Superior temporal gyrus (tissue), 1 donor: ENCODE data around the gene ARPC5L.
"Not testable (repeated sequence)": the region's sequence is repeated elsewhere in the genome, so short reads cannot be mapped to it uniquely, and the experiment has no call there.

ENCODE experiments used
- DNase-seq: peaks from one replicate; pipeline ENCODE4 v3.0.0-alpha.2; 2016; ENCODE audit errors: extremely low spot score

ARPC5L gene

DNA sequence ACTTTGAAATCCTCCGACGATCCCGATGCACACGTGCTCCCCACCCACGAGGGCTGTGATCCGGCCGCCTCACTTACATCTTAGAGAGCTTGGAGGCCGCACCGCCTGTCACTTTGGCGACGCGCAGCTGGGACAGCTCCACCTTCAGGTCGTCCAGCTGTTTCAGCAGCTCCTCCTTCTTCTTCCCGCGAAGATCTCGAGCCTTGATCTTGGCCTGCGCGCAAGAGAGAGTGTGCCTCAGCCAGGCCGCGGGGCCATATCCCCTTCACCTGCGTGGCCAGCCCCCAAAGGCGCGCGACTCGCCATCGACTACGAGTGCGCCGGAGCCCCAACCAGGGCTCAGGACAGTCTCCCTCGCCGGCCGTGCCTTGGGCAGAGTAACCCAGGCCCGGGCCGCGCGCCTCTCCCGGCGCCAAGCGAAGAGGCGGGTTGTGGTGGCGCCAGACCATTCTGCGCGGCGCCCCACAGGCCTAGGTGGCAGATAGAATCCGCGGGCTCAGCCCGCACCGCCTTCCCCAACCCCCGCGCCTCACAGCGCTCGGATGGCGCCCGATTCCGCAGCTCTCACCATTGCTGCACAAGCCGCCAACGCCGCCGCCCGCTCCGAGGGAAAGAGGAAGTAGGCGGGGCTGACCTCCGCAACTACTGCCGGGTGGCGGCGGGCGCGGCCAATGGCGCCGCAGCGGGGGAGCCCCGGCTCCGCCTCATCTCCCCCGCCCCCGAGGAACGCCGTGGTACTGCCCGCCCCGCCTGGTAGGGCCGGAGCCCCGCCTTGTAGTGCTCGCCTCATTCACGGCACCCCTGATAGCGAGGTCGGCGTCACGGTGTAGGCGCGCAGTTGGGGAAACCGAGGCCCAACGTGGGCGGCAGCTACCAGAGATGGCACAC lies at the start of gene ARPC5L, which contains the start of gene RPL35:
Gene ARPC5L (plus strand): TSS at position 789 of the 888 bp plus-strand sequence. CDS start 7,161 bp downstream, outside the sequence.
Gene RPL35 (minus strand): TSS at position 616 of the 888 bp plus-strand sequence. CDS start 45 bp downstream, at position 571.
- peak; percentile 93 for DNase-seq

DNA sequence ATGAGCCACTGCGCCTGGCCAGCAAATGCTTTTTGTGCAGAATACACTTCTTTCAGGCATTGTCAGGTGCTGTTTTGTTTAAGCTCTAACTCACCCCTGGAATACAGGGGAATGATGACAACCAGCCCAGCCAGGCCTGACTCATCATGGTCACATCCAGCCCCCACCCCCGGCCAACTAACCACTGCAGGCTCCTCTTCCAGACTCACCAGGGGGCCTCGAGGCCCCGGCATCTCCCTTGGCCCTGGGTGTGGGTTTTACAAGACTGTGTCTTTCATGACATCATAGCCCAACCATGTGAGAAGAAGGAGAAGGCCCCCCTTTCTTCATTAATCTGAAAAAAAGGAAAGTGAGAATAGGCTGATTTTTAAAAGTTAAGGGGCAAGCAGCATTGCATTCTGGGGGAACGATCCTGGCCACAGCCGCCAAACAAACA lies 49.5 kb upstream of the ARPC5L start:
- no peak for DNase-seq

DNA sequence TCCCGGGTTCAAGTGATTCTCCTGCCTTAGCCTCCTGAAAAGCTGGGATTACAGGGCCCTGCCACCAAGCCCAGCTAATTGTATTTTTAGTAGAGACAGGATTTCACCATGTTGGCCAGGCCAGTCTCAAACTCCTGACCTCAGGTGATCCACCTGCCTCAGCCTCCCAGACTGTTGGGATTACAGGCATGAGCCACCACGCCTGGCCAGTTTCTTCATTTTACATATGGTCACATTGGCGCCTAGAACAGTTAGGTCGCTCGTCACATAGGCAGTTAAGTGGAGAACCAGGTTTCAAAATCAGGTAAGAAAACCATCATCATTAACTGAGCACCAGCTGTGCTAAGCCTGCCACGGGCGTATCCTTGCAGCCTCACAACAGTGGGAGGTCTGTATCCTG lies 48.9 kb upstream of the ARPC5L start:
- DNase-seq, result no peak

DNA sequence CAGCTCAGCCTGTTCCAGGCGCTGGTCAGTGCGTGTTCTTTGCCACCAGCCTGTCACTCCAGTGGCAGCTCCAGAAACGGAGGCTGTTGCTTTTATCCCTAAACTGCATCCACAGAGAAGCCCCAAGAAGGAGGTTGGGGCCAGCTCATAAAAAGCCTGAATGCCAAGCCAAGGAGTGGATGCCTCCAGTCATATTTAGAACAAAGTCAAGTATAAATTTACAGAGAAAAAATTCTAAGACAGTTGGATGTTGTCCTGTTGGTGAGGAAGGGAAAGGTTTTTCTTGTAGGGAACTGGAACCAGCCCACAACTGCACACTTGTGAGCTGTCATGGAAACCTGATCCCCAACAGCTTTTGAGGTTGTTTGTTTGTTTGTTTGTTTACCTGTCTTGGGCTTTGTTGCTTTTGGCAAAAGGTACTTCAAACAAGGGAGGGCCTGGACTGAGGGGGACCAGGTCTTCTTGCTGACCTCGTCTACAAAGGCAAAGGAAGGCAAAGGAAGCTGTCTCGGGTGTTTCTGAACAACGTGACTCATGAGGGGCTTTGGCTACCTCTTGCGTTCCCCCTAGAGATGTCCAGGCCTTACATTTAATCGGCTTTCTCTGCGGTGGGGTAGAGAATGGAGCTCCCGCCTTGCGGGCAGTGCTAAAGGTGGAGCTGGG lies 48.3 kb upstream of the ARPC5L start:
- no peak for DNase-seq

DNA sequence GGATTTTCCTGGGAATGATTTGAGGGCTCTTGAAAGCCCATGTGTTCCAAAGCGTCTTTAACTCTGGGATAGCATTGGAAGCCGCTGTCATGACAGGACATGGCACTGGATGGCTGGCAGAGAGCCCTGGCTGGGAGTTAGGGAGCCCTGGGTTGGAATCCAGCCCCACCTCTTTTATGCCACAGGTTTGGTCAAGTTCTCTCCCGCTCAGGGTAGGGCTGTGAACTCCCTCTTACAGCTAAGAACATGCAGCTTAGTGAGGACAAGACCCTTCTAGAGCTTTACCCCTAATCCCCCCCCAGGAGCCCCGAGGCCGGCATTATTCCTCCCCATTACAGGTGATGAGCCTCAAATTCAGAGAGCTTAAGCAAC lies 47.8 kb upstream of the ARPC5L start:
- no peak for DNase-seq

DNA sequence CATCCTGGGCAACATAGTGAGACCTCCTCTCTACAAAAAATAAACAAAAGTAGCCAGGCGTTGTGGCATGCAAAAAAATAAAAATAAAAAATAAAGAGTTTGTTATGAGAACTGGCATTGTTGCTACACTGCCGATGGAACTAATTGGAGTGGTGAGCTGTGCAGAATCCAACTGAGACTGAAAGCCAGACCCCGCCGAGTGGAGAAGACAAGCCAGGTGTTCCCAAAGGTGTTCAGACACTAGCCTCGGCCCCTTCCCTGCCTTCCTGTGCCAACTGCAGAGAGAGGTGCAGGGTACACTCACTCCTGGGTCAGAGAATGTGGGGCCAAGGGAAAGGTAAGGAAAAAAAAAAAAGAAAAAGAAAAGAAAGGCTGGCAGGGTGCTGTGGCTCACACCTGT lies 46.3 kb upstream of the ARPC5L start:
- DNase-seq, result no peak

DNA sequence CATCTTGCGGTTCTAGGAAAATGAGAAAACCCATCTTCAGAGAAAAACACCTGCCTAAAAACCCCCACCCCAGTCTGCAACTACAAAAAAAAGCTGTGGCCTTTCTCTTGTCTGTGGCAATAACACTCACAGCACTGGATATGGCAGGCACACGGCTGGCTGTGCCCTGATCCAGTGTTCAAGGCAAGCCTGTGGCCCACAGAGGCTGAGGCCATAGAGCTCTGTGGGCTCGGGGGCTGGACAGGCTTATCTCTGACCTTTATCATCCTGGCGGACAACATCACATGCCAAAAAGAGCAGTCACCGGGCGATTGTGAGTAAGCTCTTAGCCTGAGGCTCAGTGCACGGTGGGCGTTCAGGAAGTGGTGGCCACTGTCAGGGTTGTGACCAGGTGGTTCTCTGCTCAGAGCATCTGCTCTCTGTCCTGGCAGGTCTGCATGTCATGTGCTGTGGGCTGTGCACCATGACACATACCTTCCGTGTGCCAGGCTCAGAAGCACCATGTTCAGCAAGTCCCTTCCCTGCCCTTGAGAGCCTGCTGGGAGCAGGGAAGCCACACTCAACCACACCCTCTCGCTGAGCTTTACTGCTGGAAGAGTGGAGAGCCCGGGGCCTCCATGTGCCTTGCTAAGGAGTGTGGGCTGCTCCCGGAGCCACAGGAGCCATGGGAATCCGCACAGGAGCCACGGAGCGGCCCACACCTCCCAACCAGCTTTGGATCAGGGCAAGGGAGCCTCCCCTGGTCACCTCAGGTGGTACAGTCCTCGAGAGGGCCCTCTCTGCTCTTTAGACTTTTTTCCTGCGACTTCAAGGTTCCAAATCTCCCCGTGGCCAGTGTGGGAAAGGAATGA lies 43.3 kb upstream of the ARPC5L start:
- no peak for DNase-seq

DNA sequence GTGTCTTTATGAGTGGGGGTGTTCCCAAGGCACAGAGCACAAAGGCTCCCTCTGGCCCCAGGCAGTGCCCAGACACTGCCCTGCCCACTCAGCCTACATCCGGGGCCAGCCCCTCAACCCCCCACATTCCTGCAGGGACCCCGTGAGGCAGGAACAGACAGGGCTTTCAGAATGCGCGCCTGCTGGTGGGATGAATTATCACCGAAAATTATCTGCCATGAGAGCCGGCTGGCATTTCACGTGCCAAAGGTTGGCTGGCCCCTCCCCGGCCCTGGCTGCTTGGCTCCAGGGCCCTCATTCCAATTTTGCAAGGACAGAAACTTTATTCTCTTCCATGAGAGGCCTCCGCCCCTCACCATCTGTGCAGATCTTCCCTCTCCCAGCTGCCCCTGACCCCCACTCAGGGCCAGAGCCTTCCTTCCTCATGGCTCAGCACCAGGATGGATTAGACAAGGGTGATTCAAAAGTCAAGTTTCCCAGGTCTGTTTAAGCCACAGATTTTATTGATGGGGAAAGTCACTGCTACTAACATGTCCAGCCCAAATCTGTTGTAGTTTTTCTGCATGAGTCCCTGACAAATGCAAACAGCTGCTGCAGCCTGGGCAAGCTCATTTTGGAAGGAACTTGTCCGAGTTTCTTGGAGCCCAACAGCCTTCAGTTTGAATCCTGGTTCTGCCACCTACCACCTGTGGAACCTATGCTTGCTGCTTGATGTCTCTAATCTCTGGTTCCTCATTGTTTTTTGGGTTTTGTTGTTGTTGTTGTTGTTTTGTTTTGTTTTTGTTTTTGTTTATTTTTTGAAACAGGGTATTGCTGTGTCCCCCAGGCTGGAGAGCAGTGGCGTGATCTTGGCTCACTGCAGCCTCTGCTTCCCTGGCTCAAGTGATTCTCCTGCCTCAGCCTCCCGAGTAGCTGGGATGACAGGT lies 41.0 kb upstream of the ARPC5L start:
- DNase-seq, result no peak

DNA sequence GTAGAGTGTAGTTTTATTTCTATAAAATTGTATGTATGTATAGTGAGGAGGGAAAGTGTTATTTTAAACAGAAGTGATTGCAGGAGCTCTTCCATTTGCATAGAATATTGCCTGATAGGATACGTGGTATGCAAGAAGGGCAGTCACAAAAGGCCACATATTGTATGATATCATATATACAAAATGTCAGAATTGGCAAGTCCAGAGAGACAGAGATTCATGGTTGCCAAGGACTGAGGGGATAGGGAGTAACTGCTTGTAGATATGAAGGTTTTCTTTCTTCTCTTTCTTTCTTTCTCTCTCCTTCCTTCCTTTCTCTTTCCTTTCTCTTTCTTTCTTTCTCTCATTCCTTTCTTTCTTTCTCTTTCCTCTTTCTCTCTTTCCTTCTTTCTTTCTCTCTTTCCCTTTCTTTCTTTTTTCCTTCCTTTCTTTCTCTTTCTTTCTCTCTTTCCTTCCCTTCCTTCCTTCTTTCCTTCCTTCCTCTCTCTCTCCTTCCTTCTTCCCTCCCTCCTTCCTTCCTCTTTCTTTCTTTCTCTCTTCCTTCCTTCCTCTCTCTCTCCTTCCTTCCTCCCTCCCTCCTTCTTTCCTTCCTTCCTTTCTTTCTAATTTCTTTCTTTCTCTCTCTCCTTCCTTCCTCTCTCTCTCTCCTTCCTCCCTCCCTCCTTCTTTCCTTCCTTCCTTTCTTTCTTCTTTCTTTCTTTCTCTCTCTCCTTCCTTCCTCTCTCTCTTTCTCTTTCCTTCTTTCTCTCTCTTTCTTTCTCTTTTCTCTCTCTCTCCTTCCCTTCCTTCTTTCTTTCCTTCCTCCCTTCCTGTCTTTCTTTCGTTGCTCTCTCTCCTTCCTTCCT lies 33.2 kb upstream of the ARPC5L start:
- DNase-seq, result no peak

DNA sequence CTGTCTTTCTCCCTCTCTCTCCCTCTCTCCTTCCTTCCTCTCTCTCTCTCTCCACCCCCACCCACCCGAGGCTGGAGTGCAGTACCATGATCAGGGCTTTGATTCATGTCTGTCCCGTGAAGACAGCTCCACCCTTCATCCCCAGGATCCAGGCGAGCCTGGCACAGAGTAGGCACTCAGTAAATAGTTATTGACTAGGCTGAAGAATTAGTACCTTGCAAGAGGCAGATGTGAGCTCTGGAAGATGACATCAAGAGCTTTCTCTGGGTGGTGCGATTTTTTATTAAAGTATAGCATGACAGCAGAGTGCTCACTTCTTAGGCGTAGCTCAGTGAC lies 32.6 kb upstream of the ARPC5L start:
- DNase-seq, result no peak

DNA sequence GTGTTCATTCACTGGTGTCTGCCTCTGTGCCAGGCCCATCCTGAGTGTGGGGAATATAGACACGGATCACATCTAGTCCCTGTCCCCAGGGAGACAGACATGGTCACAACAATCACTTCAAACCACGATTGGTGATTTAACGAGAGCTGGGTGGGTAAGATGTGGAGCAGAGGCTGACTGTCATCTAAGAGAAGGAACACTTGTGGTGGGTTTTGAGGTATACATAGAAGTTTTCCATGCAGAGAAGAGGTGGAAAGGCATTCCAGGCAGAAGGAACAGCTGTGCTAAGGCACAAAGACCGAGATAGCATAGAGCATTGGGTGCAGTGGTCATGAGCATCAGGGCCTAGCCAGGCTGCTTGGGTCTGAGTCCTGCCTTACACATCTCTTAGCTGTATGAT lies 31.3 kb upstream of the ARPC5L start:
- DNase-seq, result no peak

DNA sequence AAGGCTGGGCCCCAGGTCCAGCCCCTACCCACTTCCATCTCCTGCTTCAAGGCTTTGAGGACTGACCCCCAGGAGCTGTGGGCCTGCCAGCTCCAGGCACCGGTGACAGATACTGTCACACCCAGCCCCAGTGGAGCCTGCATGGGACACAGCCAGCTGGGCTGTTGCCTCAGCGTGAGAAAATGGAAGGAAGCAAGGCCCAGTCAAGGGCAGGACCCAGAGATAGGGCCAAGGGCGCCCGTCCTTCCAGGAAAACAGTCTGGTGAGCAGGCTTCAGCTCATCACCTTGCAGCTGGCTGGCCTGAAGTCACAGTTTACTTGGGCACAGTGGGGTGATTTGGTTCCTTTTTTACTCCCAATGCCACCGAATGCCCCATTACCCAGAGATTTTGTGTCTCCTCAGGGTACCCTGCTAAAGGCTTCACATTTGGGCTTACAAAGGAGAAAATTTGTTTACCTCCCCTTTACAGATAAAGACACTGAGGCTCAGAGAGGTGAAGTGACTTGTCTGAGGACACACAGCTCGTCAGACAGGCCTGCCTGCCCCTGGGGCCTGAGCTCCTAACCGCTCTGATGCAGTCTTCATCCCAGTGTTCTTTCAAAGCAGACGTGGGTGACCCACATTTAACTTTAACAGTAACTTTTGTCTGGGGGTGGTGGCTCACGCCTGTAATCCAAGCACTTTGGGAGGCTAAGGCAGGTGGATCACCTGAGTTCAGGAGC lies 30.1 kb upstream of the ARPC5L start:
- DNase-seq, result no peak

DNA sequence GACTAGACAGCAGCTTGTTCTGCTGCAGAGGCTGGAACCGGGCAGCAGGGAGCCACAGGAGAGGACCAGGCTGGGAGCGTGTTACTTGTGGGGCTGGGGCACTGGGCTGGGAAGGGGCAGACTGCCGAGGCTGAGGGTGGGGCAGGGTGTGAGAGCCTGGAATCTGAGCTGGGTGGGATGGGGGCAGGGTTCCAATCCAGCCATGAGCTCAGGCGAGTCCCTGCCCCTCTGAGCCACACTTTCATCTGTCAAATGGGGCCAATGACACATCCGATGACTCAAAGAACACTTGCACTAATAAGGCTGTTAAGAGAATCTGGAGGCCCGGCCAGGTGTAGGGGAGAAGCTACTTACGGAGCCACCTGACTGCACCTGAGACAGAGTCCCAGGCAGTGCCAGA lies 27.3 kb upstream of the ARPC5L start:
- no peak for DNase-seq

DNA sequence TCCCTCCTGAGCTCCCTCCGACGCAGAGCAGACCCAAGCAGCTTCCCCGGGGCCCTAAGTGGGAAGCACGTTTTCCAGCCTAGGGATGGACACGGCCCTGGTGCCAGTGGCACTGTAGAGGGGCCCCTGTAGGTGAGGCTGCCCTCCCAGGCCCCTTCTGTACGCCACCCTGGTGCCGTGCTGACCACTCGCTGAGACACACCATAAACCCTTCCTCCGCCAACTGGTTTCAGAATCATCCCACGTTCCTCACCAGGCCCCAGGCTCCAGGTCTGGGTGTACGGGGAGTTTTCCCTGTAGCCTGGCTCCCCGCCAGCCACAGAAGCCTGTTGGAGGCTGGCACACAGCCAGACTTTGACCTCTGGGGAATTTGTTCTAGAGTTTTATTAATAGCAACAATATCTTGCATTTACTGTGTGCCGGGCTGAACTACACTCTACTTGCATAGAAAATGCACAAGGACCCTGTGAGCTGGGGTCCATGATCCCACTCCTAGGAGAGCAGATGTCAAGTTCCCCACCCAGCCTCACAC lies 26.8 kb upstream of the ARPC5L start:
- no peak for DNase-seq

DNA sequence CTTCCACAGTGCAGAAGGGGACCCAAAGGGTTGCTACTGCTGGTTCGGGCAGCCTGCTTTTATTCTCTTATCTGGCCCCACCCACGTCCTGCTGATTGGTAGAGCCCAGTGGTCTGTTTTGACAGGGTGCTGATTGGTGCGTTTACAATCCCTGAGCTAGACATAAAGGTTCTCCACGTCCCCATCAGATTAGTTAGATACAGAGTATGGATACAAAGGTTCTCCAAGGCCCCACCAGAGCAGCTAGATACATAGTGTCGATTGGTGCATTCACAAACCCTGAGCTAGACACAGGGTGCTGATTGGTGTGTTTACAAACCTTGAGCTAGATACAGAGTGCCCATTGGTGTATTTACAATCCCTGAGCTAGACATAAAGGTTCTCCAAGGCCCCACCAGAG lies 23.8 kb upstream of the ARPC5L start:
- DNase-seq, result not testable (repeated sequence)

DNA sequence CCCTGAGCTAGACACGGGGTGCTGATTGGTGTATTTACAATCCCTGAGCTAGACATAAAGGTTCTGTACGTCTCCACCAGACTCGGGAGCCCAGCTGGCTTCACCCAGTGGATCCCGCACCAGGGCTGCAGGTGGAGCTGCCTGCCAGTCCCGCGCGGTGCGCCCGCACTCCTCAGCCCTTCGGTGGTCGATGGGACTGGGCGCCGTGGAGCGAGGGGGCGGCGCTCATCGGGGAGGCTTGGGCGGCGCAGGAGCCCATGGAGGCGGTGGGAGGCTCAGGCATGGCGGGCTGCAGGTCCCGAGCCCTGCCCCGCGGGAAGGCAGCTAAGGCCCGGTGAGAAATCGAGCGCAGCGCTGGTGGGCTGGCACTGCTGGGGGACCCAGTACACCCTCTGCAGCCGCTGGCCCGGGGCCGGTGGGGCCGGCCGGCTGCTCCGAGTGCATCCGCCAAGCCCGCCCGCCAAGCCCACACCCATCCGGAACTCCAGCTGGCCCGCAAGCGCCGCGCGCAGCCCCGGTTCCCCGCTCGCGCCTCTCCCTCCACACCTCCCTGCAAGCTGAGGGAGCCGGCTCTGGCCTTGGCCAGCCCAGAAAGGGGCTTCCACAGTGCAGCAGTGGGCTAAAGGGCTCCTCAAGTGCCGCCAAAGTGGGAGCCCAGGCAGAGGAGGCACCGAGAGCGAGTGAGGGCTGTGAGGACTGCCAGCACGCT lies 23.2 kb upstream of the ARPC5L start:
- DNase-seq, result not testable (repeated sequence)

DNA sequence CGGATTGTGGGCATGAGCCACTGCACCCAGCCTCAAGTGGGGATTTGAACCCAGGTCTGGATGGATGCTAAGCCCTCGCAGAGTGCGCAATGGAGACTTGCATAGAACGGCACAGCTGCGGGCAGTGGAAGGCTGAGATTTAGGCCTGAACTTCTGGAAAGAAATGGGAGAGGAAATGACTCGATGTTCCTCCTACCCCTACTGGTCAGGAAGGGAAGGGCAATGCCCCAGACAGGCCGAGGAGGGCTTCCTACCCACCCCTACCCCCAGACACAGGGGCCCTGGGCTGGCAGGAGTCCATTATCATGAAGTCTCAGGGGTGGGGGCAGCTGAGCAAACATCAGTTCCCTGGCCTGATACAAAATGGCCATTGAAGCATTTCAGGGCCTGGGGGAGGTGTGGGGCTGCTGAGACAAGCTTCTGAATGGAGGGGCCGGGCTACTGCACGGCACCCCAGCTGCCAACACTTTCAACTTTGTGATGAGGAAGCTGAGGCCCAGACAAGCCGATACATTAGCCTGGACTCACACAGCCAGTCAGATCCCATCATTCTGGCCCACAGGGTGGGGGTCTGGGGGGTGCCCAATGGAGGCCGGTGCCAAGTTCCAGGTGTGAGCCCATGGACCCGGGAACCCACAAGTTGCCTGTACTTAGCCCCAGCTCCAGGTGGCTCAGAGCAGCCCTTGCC lies 22.2 kb upstream of the ARPC5L start:
- DNase-seq, result no peak

DNA sequence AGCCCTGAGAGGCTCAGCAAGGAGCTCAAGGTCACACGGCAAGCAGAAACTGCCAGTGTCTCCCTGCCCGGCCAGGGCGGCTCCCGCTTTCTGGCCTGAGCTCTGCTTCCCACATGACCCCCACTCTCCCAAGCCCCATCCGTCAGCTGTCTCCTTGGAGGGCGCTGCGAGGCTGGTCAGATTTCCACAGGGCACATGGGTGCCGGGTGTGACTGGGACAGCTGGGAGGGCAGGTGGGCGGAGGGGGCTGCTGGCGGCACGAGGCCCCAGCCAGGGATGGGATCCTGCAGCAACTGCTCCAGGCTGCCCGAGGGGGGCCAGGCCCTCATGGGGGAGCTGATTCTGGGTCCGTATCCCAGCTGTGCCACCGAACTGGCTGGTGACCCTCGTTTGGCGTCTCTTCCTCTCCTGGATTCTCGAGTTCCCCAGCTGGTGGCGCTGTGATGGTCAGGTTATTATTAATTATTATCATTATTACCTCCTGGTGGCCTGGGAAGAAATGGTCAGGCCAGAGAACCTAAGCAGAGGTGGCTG lies 21.6 kb upstream of the ARPC5L start:
- no peak for DNase-seq
